ENCODE results near the gene FHIT.

GRCh38 chr3:60344340-60344739 lies 906.9 kb downstream of the FHIT start:
- no peak for TF ChIP-seq CTCF (IDR thresholded peaks at IDR 0.05; ENCODE audit: low read depth, low read length)
- no peak for TF ChIP-seq EZH2phosphoT487 (IDR thresholded peaks at IDR 0.05; ENCODE audit: low read depth)
